Prostate gland (tissue), 2 donors: ENCODE measurements around the gene KIAA1671. TPM values are rescaled to one million over a fixed set of nuclear protein-coding genes. Genes with fewer than 3 reads are reported as not detected.
A peak's percentile ranks its signal among the peaks of the same experiment; 100 is the strongest.

Source experiments
- DNase-seq: peaks from one replicate; pipeline ENCODE4 v3.0.0-alpha.2; 2019; ENCODE audit warnings: low spot score
- H3K27ac ChIP-seq, 2 donors: fragments of 200-600 bp; sonication (generic); 2 replicates each; pipeline ENCODE4 v1.5.1; 2017 to 2019
- H3K27me3 ChIP-seq: fragments of 200-600 bp; sonication (generic); replicated peaks from 2 replicates; pipeline ENCODE4 v1.5.1; 2019; ENCODE audit not compliant: insufficient read depth
- H3K36me3 ChIP-seq, 2 donors: fragments of 200-600 bp; sonication (generic); 1 replicate in 1 of 2; 2 replicates in 1 of 2; pipeline versions ENCODE4 v1.5.1 to v1.8.1; 2017 to 2019
- H3K4me1 ChIP-seq: fragments of 200-600 bp; sonication (generic); replicated peaks from 2 replicates; pipeline ENCODE4 v1.5.1; 2019
- H3K4me3 ChIP-seq, 2 donors: fragments of 200-600 bp; sonication (generic); 2 replicates each; pipeline ENCODE4 v1.5.1; 2017 to 2019
- H3K9me3 ChIP-seq: fragments of 200-600 bp; sonication (generic); 2 replicates; pipeline ENCODE4 v1.5.1; 2017
- CTCF ChIP-seq, 4 experiments: fragments of 200-600 bp in 2 of 4; fragments of 450-650 bp in 2 of 4; sonication (generic) in 2 of 4; IDR thresholded peaks; 1 replicate in 3 of 4; 2 replicates in 1 of 4; pipeline ENCODE4 v1.5.1; 2016 to 2019; ENCODE audit warnings: antibody characterized with exemption in 4 of 4, mild to moderate bottlenecking in 2 of 4, moderate library complexity in 2 of 4
- POLR2A ChIP-seq: fragments of 450-650 bp; IDR thresholded peaks from one replicate; pipeline ENCODE4 v1.6.1; 2016; ENCODE audit warnings: antibody characterized with exemption, mild to moderate bottlenecking
- POLR2AphosphoS5 ChIP-seq: sonication (generic); formaldehyde crosslinking; IDR thresholded peaks from one replicate; pipeline ENCODE4 v1.6.1; 2017; ENCODE audit warnings: antibody characterized with exemption
- WGBS: methylation state at CpG from one replicate; pipeline ENCODE4 v1.1.5; 2018; 5-methylcytosine and 5-hydroxymethylcytosine counted together
- intact Hi-C: fragments of 100-400 bp; cut with DNase I; formaldehyde crosslinking; loops from one replicate; pipeline ENCODE4 v1.14.2; 2022
- total RNA-seq, 2 donors: library from RNA; depleted of rRNA; stranded (reverse); fragments of >200 nt; gene quantifications; one replicate each; pipeline ENCODE4 v1.1.0, GENCODE V29; 2016

KIAA1671 gene
- total RNA-seq, 2 donors from 2014 or later = 44.8 to 53.1 TPM

GRCh38 chr22:25027959-25028840 is 75.7 kb downstream of the KIAA1671 start:
- Histone ChIP-seq H3K4me3 (no peak overlapping the region), H3K9me3 (no peaks in the 10 kb centered on the region), H3K36me3 (no peaks in the 10 kb centered on the region), H3K27me3 (no peaks in the 10 kb centered on the region), H3K27ac (peak overlapping the region in 1 of 2 donors; percentile 56), H3K4me1 (peaks cover 10% of the 10 kb centered on the region)
- intact Hi-C loops = no loop called here
- TF ChIP-seq CTCF (IDR thresholded peaks at IDR 0.05) (peak in 3 of 4 experiments; percentile 38 to 58 (median 46)), POLR2AphosphoS5 (no peak)
- WGBS = 86% methylated on average over 45 of the region's 45 CpGs
- no peak for DNase-seq

- Histone ChIP-seq H3K36me3 (no peaks in the 10 kb centered on the region), H3K27me3 (no peaks in the 10 kb centered on the region), H3K4me3 (no peak overlapping the region), H3K27ac (no peak overlapping the region), H3K9me3 (no peaks in the 10 kb centered on the region), H3K4me1 (peaks cover 10% of the 10 kb centered on the region)
- intact Hi-C loops = no loop called here
- TF ChIP-seq CTCF (IDR thresholded peaks at IDR 0.05) = no peak
- TF ChIP-seq POLR2A = no peak
- TF ChIP-seq POLR2AphosphoS5 = no peak
- no peak for DNase-seq
- WGBS = 91% methylated on average over 9 of the region's 9 CpGs
Measured at GRCh38 chr22:25028841-25029141, 76.3 kb downstream of the KIAA1671 start.

GRCh38 chr22:25029181-25029580 is 76.7 kb downstream of the KIAA1671 start:
- Histone ChIP-seq H3K27ac (no peak overlapping the region), H3K36me3 (no peaks in the 10 kb centered on the region), H3K4me1 (peaks cover 10% of the 10 kb centered on the region), H3K27me3 (no peaks in the 10 kb centered on the region), H3K9me3 (no peaks in the 10 kb centered on the region), H3K4me3 (no peak overlapping the region)
- DNase-seq = no peak
- intact Hi-C loops = no loop called here
- no peak for TF ChIP-seq CTCF (IDR thresholded peaks at IDR 0.05)
- TF ChIP-seq POLR2AphosphoS5 = no peak
- no peak for TF ChIP-seq POLR2A
- WGBS = 94% methylated on average over 18 of the region's 18 CpGs

- Histone ChIP-seq H3K4me3 (no peak overlapping the region), H3K27me3 (no peaks in the 10 kb centered on the region), H3K36me3 (no peaks in the 10 kb centered on the region), H3K27ac (no peak overlapping the region), H3K9me3 (no peaks in the 10 kb centered on the region), H3K4me1 (peaks cover 10% of the 10 kb centered on the region)
- no peak for DNase-seq
- TF ChIP-seq POLR2A = no peak
- no peak for TF ChIP-seq CTCF (IDR thresholded peaks at IDR 0.05)
- TF ChIP-seq POLR2AphosphoS5 = no peak
- intact Hi-C loops = no loop called here
- 68% methylated on average over 7 of the region's 7 CpGs for WGBS
Measured at GRCh38 chr22:25030636-25031035, 78.1 kb downstream of the KIAA1671 start.

- no peak for DNase-seq
- Histone ChIP-seq H3K27ac (no peak overlapping the region), H3K4me3 (no peak overlapping the region), H3K9me3 (no peaks in the 10 kb centered on the region), H3K27me3 (no peaks in the 10 kb centered on the region), H3K4me1 (peaks cover 9% of the 10 kb centered on the region), H3K36me3 (no peaks in the 10 kb centered on the region)
- intact Hi-C loops = no loop called here
- no peak for TF ChIP-seq CTCF (IDR thresholded peaks at IDR 0.05)
- TF ChIP-seq POLR2A = no peak
- no peak for TF ChIP-seq POLR2AphosphoS5
- 73% methylated on average over 2 of the region's 2 CpGs for WGBS
Measured at GRCh38 chr22:25032066-25032465, 79.5 kb downstream of the KIAA1671 start.
